ENCODE results near the gene ERGIC3.

GRCh38 chr20:35506872-35507638 lies 34.8 kb upstream of the ERGIC3 start:
- TF ChIP-seq CTCF (IDR thresholded peaks at IDR 0.05) (no peak), POLR2AphosphoS5 (IDR thresholded peaks at IDR 0.05; ENCODE audit: low read depth, low read length) (no peak), REST (IDR thresholded peaks at IDR 0.05; ENCODE audit: insufficient read depth in 1 of 2, low read depth in 2 of 2, low read length in 1 of 2) (no peak), SIN3A (IDR thresholded peaks at IDR 0.05; ENCODE audit: borderline replicate concordance, insufficient read depth, low read depth, low read length) (no peak)

Data from Panc1 (cell line).